Astrocyte of the cerebellum (primary cell): ENCODE data around the gene HIVEP3.

Source experiments
- DNase-seq: peaks from one replicate; pipeline ENCODE4 v3.0.0-alpha.2; 2011; ENCODE audit warnings: low read depth
- H3K4me3 ChIP-seq: 2 replicates; pipeline ENCODE4 v1.5.1; 2011; ENCODE audit warnings: mild to moderate bottlenecking, low read depth, low read length, moderate library complexity
- in situ Hi-C: cut with HindIII; loops from 2 replicates; pipeline ENCODE4 v1.10.0; 2017; ENCODE audit warnings: low sequenced_read_pairs
- TF ChIP-seq, protein P1 (sequence below): IDR thresholded peaks from 2 replicates; pipeline ENCODE4 v1.5.1; 2012; ENCODE audit warnings: low read length, low read depth, moderate library complexity, mild to moderate bottlenecking; ENCODE audit errors: missing control alignments

HIVEP3 gene

DNA sequence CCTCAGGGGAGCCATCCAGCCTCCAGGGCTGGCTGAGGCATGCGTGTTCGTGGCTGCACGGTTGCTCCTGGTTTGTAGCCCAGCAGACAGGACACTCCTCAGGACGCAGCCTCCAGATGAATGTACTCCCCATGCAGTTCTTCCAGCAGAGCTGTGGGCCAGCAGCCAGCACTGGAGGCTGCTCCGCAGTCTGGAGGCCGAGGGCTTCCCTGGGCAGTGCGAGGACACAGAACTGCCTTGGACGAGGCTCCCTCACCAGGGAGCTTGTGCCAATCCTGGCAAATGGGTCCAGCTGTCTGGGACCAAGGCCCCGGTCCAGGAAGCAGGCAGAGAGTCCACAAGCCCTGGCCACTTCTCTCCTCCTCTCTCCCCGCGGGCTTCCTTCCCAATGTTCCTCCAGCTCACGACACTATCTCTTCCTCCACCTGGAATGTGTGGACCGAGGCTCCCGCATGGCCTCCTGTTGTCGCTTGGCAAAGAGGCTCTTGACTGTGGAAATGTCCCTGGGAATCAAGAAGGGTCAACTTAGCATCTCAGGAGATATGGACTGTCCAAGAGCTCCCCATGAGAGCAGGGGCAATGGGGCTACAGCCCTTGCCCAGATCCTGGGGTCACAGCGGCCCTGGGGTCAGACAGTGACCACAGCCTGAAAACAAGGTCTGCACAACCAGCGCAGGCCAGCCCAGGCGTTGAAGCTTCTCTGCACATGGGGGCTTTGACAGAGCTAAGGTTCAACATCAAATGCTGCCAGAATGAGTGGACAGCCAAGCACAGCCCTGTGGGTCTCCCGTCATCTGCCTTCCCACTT is 439.5 kb downstream of the HIVEP3 start:
- in situ Hi-C loops, result no loop called here
- DNase-seq, result peak; percentile 39

DNA sequence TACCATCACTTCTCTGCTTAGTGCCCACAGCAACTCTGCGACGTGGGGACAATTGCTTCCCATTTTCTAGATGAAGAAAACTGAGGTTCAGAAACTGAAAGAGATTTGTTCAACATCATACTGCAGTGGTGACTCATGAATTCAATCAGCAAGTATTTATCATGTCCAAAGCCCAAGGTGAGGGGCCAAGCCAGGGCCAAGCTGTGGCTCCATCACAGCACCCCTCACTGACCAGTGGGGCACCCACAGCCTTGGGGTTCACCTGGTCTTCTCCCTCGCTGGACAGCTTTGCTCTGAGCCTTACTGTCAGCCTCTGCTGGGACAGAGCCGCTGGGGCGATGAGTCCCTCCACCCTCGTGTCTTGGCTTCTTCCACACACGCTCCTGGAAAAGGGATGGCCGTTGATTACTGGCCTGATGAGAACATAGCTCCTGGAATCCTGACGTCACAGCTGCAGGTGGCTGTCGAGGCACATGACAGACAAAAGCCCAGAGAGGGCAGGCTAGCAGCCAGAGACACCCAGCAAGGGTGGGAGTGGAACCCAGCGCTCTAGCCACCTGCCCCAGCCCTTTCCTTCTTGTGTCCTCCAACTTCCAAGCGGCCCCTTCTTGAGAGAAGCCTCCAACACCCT is 440.5 kb downstream of the HIVEP3 start:
- DNase-seq, result no peak
- in situ Hi-C loops, result no loop called here
- TF ChIP-seq, protein P1, sequence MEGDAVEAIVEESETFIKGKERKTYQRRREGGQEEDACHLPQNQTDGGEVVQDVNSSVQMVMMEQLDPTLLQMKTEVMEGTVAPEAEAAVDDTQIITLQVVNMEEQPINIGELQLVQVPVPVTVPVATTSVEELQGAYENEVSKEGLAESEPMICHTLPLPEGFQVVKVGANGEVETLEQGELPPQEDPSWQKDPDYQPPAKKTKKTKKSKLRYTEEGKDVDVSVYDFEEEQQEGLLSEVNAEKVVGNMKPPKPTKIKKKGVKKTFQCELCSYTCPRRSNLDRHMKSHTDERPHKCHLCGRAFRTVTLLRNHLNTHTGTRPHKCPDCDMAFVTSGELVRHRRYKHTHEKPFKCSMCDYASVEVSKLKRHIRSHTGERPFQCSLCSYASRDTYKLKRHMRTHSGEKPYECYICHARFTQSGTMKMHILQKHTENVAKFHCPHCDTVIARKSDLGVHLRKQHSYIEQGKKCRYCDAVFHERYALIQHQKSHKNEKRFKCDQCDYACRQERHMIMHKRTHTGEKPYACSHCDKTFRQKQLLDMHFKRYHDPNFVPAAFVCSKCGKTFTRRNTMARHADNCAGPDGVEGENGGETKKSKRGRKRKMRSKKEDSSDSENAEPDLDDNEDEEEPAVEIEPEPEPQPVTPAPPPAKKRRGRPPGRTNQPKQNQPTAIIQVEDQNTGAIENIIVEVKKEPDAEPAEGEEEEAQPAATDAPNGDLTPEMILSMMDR, result no peak
- H3K4me3 ChIP-seq, result no peak overlapping the region

More for the DNA sequence above, 439.5 kb downstream of the HIVEP3 start:
- TF ChIP-seq, protein P1, result no peak
- no peak overlapping the region for H3K4me3 ChIP-seq

DNA sequence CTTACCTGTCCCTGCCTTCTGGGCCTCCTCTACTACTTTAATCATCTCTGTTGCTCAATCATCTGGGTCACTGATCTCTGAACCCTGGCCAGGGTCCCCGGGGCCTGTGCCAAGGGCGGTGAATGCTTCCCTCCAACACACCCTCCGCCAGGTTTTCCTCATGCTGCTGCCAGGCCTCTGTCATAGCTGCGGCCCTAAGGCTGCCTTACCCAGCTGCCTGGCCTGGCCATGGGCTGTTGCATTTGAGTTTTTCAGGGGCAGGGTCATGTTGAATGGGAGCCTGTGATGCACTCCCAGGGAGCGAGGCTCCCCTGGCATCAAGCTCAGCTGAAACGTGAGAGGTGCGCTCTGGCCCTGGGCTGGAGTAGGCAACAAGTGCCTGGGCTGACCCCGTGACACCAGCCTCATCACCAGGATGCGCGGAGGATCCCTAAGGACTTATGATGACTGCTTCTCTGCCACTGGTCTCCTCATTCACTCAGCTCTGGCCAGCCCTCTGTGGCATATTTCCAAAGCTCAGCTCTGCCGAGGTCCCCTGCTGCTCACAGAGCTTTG is 441.8 kb downstream of the HIVEP3 start:
- TF ChIP-seq, protein P1, result no peak
- no peak overlapping the region for H3K4me3 ChIP-seq
- no peak for DNase-seq
- in situ Hi-C loops, result no loop called here

DNA sequence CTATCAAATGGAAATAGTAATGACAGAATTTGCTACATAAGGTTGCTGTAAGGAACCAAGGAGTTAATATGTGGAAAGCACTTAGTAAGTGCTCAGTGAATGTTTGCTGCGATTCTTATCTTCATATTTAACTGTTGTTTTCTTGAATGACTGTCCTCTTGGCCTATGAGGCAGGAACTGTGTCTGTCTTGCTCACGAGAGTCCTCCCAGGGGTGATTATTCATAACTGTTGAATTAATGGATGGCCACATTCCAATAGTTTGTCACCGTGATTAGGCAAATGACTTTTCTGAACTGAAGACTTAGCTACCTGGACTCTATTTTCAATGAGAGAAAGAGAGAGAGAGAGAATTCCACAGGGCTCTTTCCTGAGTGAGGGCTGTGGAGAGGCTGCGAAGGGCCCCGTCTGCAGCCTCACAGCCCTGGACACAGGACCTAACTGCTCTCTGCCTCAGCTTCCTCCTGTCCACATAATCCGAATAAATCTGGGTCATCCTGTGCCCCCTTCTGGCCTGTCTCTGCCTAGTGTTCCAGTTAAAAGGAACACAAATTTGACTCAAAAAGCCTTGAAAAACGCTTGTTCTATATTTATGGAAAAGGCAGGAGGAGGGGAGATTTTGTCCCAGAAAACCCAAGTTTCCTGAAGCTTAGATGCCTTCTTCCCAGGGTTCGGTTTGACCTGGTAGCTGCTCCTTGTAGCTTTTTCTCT is 442.7 kb downstream of the HIVEP3 start:
- DNase-seq, result no peak
- TF ChIP-seq, protein P1, result peak; percentile 18
- no peak overlapping the region for H3K4me3 ChIP-seq
- in situ Hi-C loops, result no loop called here

DNA sequence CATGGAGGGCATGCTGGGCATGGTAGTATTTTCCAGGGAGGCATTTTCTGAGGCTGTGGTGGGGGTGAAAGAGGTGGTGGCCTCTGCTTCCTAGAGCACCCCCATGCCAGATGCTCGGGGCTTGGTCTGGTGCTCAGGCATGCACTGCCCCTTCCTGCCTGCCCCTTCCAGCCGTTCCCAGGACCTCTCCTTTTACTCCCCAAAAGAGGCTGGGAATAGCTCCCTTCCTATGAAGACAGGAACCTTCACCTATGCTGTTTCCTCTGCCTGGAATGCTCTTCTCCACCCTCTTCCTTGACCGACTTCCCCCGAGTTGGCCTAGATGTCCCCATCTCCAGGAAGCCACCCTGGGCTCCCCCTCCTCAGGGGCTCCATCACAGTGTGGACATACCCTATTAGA is 443.4 kb downstream of the HIVEP3 start:
- TF ChIP-seq, protein P1, result no peak
- in situ Hi-C loops, result no loop called here
- no peak overlapping the region for H3K4me3 ChIP-seq
- no peak for DNase-seq
